IPS-18a (cell line): ENCODE data around the gene PPFIBP2.

ENCODE experiments used
- H3K27ac ChIP-seq: one replicate; pipeline ENCODE4 v1.5.1; 2013; ENCODE audit warnings: low read length
- H3K27me3 ChIP-seq: one replicate; pipeline ENCODE4 v1.6.1; 2013; ENCODE audit warnings: mild to moderate bottlenecking, low read length; ENCODE audit not compliant: control insufficient read depth, insufficient read depth
- H3K36me3 ChIP-seq: one replicate; pipeline ENCODE4 v1.6.1; 2013; ENCODE audit warnings: low read depth, low read length; ENCODE audit not compliant: control insufficient read depth
- H3K4me1 ChIP-seq: one replicate; pipeline ENCODE4 v1.6.1; 2013; ENCODE audit warnings: low read depth, low read length; ENCODE audit not compliant: control insufficient read depth
- H3K4me3 ChIP-seq: one replicate; pipeline ENCODE4 v1.5.1; 2013; ENCODE audit warnings: low read length
- H3K9ac ChIP-seq: one replicate; pipeline ENCODE4 v1.6.1; 2013; ENCODE audit warnings: mild to moderate bottlenecking, low read length, moderate library complexity
- H3K9me3 ChIP-seq: one replicate; pipeline ENCODE4 v1.6.1; 2013; ENCODE audit warnings: low read depth, low read length; ENCODE audit not compliant: control insufficient read depth

The PPFIBP2 gene

DNA sequence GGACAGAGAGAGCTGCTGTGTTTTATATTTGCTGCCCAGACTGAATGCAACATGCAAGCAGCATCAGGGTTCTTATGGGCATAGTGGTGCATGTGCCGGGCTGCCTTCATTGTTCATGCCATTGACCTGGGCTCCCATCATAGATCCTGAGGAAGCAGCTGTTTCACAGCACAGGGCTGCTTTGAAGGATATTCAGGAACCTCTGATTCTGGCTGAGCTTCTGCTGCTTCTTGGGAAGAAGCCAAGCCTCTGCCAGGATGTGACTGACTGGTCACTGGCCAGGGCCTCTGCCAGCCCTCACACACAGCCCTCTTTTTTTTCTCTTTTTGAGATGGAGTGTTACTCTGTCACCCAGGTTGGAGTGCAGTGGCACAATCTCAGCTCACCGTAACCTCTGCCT lies 116.2 kb downstream of the PPFIBP2 start:
- no peaks in the 10 kb centered on the region for H3K4me1 ChIP-seq
- no peaks in the 10 kb centered on the region for H3K9me3 ChIP-seq
- no peak overlapping the region for H3K27ac ChIP-seq
- H3K27me3 ChIP-seq, result no peaks in the 10 kb centered on the region
- H3K36me3 ChIP-seq, result no peaks in the 10 kb centered on the region
- H3K4me3 ChIP-seq, result no peak overlapping the region
- no peak overlapping the region for H3K9ac ChIP-seq

DNA sequence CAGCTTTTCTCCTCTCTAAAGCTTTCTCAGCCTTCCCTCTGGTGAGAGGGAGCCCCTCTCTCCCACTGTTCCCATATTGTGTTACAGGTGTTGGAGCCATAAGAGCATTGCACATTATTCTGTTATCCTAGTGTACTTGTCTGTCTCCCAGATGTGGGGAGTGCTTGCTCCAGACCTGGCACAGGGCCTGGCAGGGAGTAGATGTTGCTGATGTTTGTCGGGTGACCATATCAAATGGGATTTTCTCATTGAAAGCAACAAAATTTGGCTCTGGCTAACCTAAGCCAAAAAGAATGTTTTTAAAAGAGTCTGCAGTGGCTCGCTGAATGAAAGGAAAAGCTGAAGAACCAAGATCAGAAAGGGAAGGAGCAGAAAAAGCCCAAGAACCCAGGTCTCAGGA lies 118.4 kb downstream of the PPFIBP2 start:
- Histone ChIP-seq H3K27me3 (no peaks in the 10 kb centered on the region), H3K27ac (no peak overlapping the region), H3K4me1 (peaks cover under 1% of the 10 kb centered on the region), H3K36me3 (no peaks in the 10 kb centered on the region), H3K9me3 (no peaks in the 10 kb centered on the region), H3K4me3 (no peak overlapping the region), H3K9ac (no peak overlapping the region)

DNA sequence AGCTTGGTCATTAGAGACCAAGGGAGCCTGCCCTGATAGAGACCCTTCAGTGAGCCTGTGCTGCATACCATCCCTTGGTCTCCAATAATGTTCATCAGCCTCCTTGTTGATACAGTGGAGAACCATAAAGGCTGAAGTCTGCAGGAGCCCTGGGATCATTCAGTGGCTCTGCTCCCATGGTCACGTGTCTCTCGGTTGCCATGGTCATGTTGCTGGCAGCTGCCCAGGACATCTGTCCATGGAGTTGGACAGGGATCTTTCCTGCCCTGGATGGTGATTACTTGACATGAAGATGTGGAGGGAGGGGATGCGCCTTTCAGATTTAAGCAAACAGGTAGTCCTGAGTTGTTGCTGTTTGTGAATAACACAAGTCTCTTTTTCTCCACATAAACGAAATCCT lies 121.3 kb downstream of the PPFIBP2 start:
- H3K27me3 ChIP-seq, result no peaks in the 10 kb centered on the region
- peaks cover 5% of the 10 kb centered on the region for H3K4me1 ChIP-seq
- H3K9ac ChIP-seq, result no peak overlapping the region
- H3K4me3 ChIP-seq, result no peak overlapping the region
- H3K27ac ChIP-seq, result no peak overlapping the region
- H3K36me3 ChIP-seq, result no peaks in the 10 kb centered on the region
- no peaks in the 10 kb centered on the region for H3K9me3 ChIP-seq

DNA sequence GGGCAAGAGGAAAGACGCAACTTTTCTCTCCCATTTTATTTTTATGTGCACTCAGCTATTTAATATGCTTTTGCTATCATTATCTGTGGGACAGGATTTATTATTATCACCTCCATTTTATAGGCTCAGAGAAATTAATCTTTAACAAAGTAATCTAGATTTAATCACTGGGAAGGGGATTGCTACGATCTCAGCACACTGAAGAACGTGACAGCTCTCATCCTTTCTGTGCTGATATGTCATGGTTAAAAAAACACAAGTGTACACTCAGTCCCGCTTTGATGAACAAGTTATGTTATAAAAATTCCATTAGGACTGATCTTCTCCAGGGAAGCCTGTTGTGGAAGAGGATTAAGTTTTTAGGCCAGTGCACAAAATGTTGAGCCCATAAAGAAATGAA lies 121.9 kb downstream of the PPFIBP2 start:
- Histone ChIP-seq H3K27ac (no peak overlapping the region), H3K4me3 (no peak overlapping the region), H3K4me1 (peaks cover 5% of the 10 kb centered on the region), H3K9ac (no peak overlapping the region), H3K27me3 (no peaks in the 10 kb centered on the region), H3K9me3 (no peaks in the 10 kb centered on the region), H3K36me3 (no peaks in the 10 kb centered on the region)

DNA sequence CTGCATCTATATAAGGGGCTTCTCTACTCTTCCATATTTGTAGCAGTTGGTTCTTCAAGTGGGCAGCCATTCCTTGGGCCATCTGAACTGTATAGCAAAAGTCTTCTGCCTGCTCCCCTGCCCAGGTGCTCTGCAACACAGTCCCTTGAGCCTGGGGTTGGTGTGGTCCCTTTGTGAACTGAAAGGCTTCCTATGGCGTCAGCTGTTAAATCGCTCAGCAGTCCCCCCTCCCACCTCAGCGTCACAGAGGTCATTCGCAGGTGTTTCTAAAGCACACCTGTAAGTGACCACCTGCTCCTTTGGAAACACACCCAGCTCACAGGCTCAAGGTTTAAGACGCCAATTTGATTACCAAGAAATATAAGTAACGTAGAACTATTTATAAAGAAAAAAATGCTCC lies 122.6 kb downstream of the PPFIBP2 start:
- no peaks in the 10 kb centered on the region for H3K36me3 ChIP-seq
- no peak overlapping the region for H3K4me3 ChIP-seq
- H3K27ac ChIP-seq, result no peak overlapping the region
- no peaks in the 10 kb centered on the region for H3K27me3 ChIP-seq
- H3K9ac ChIP-seq, result no peak overlapping the region
- H3K4me1 ChIP-seq, result peaks cover 5% of the 10 kb centered on the region
- no peaks in the 10 kb centered on the region for H3K9me3 ChIP-seq

DNA sequence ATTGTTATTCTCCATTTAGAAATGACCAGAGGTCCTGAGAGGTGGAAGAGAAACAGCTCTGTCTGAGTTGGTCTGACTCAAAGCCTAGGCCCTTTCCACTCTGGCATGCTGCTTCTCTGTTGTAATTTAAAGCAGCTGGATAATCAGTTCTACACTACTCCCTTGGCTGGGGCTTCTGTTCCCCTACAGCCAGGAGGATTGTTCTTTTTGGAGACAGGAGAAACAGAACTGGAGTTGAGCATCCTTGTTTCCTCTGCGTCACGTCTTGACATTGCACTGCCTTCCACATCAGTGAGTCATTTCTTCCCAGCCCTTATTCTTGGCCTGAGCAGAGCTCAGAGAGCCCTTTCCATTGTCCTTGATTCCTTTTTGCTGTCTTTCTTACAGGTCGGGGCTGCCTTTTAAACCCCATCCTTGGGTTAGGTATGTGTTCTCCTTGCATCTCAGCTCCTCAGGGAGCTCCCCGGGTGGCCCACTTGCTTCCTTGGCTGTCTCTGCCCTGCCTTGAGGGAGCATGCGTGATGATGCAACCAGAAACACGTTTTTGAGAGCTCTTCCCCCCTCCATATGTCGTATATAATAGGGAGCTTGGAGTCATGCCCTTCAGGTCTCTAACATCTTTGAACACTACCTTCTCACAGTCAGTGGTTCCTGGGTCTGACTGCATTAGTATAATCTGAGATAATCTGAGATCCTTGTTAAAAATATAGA lies 123.8 kb downstream of the PPFIBP2 start:
- Histone ChIP-seq H3K4me1 (peaks cover 5% of the 10 kb centered on the region), H3K36me3 (no peaks in the 10 kb centered on the region), H3K27ac (no peak overlapping the region), H3K27me3 (no peaks in the 10 kb centered on the region), H3K4me3 (no peak overlapping the region), H3K9ac (no peak overlapping the region), H3K9me3 (no peaks in the 10 kb centered on the region)

DNA sequence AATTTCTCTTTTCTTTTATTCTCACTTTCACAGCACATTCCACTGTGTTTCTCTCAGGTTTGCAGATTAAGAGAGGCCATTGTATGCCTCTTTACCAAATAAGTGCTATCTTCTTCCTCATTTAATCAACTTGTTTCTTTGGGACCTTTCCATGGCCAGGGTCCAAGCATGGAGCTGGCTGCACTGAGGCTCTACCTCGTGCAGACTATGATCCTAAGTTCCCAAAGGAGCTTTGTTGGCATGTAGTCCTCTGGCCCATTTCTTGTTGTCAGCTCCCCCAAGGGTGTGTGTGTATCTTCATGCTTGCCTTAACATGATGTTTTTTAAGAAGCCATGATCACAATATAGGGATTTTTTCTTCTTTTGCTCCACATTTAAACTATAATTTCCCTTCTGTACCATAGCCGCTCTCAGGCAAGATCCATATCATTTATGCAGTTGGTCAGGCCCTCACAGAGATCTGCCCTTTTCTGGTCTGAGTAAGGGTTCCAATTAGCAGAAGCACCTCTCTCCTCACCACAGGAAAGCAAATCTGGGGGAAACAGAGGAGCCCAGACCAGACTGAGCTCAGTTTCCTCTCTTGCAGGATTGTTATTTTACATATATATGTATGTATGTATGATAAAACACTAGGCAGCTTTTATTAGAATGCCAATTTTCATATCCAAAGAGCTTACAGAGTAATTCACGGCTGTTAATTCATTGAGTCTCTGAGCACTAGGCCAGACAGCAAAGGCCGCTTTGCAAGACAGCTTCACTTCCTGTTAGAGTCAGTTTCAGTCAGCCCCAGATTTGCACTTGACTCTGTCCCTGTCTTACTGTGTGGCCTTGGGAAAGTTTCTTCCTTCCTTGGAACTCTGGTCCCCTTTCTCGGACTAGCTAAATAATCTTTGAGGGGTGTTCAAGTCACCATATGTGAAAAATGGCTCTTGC lies 125.2 kb downstream of the PPFIBP2 start:
- Histone ChIP-seq H3K4me1 (peaks cover 5% of the 10 kb centered on the region), H3K27me3 (no peaks in the 10 kb centered on the region), H3K4me3 (no peak overlapping the region), H3K9ac (no peak overlapping the region), H3K36me3 (no peaks in the 10 kb centered on the region), H3K9me3 (no peaks in the 10 kb centered on the region), H3K27ac (no peak overlapping the region)

DNA sequence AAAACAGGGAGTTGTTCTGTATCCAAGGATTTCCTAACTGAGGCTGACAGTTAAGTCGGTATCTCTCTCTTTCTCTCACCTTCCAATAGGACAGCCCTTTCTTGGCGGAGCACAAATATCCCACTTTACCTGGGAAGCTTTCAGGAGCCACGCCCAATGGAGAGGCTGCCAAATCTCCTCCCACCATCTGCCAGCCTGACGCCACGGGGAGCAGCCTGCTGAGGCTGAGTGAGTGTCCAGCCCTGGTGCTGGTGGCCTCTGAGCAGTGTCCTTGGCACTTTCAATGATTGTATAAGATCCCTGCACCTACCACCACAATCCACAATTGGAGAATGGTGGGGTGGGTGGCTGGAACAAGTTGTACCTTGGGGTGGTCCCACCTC lies 125.8 kb downstream of the PPFIBP2 start:
- Histone ChIP-seq H3K9me3 (no peaks in the 10 kb centered on the region), H3K36me3 (no peaks in the 10 kb centered on the region), H3K27me3 (no peaks in the 10 kb centered on the region), H3K4me3 (no peak overlapping the region), H3K4me1 (peaks cover 5% of the 10 kb centered on the region), H3K9ac (no peak overlapping the region), H3K27ac (no peak overlapping the region)

DNA sequence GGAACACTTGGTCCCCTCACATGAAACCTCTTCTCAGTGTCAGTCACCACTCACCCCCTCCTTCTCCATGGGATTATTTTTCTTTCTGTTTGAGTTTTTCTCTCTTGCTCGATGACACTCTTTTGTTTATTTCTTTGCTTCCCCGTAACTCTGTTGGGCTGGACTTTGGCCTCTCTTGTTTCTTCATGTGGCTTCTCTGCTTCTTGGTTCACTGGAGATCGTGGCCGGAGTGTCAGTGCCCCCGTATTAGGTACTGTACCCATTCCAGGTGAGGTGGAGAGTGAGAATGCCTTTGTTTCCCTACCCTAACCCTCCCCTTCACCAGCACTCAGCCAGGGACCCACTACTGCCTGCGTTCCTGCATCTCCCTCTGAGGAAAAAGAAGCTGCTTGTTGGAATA lies 127.0 kb downstream of the PPFIBP2 start:
- H3K36me3 ChIP-seq, result no peaks in the 10 kb centered on the region
- H3K4me1 ChIP-seq, result peaks cover 5% of the 10 kb centered on the region
- H3K4me3 ChIP-seq, result no peak overlapping the region
- H3K27me3 ChIP-seq, result no peaks in the 10 kb centered on the region
- no peaks in the 10 kb centered on the region for H3K9me3 ChIP-seq
- no peak overlapping the region for H3K27ac ChIP-seq
- H3K9ac ChIP-seq, result no peak overlapping the region

DNA sequence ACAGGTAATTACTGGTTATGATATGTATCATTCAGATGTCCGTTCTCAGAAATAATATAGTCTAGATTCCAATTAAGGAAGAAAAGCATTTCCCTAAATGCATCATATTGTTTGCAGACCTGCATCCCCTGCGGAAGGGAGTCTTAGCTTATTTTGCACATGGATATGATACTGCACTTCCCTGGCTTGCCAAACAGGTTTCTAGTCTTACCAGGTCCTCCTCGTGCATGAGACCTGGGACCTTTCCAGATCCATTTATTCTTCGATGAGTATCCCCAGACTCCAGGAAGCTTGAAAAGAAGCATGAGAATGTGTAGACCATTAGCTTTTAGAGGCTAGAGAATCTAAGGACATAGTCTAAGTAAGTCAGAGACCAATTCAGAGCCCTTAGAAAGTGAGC lies 128.9 kb downstream of the PPFIBP2 start:
- H3K9me3 ChIP-seq, result no peaks in the 10 kb centered on the region
- H3K36me3 ChIP-seq, result no peaks in the 10 kb centered on the region
- no peak overlapping the region for H3K9ac ChIP-seq
- H3K4me1 ChIP-seq, result no peaks in the 10 kb centered on the region
- H3K27me3 ChIP-seq, result no peaks in the 10 kb centered on the region
- H3K27ac ChIP-seq, result no peak overlapping the region
- no peak overlapping the region for H3K4me3 ChIP-seq

DNA sequence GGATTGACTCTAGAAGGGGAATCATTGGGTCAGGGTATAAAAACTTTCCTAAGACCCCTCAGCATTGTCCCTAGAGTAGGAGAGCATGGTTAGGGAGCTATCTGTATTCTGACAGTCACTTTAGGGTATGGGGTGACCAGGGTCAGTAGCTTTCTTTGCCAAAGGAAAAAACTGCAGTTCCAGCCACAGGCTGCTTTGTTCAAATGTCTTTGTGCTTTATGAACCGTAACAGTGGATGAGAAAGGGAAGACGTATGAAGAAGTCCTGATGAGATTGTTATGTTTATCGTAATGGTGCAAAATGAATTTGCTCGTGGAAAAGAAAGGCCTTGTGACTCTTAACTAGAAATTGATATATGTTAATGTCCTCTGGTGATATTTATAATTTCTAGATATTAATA lies 129.5 kb downstream of the PPFIBP2 start:
- Histone ChIP-seq H3K9ac (no peak overlapping the region), H3K27me3 (no peaks in the 10 kb centered on the region), H3K4me3 (no peak overlapping the region), H3K9me3 (no peaks in the 10 kb centered on the region), H3K36me3 (no peaks in the 10 kb centered on the region), H3K4me1 (no peaks in the 10 kb centered on the region), H3K27ac (no peak overlapping the region)

DNA sequence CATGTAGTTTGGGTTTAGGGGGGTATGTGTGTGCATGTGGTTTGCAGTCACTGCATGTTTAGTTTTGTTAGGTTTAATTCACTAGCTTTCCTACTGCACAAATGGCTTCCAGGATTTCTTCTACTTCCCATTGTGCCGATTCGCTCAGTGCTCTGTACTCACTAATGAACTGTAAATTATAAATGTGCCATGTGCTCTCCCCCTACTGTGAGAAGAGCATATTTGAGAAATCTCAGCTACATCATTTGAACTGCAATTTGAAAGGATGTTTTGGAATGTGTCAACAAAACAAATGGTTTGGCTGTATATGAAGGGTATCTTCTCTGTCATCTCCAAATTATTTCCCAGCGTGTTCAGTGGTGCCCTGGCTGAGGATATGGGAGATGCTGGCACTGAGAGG lies 131.4 kb downstream of the PPFIBP2 start:
- H3K27ac ChIP-seq, result no peak overlapping the region

More for the DNA sequence above, 131.4 kb downstream of the PPFIBP2 start:
- no peak overlapping the region for H3K9ac ChIP-seq
- no peaks in the 10 kb centered on the region for H3K36me3 ChIP-seq
- no peaks in the 10 kb centered on the region for H3K9me3 ChIP-seq
- no peaks in the 10 kb centered on the region for H3K4me1 ChIP-seq
- no peak overlapping the region for H3K4me3 ChIP-seq
- H3K27me3 ChIP-seq, result no peaks in the 10 kb centered on the region
